Activated CD4-positive, CD25-positive, alpha-beta regulatory T cell treated with anti-CD3 and anti-CD28 coated beads, Interleukin-2, amount 50 U/mL, for 24 hours (primary cell): ENCODE data around the gene PLCB1.
A peak's percentile ranks its signal among the peaks of the same experiment; 100 is the strongest.

Experiments used
- ATAC-seq, 2 donors: fragments of 150-1000 bp; cut with Tn5 transposase; one replicate each; pipeline ENCODE4 v1.10.0; 2021; ENCODE audit warnings: mild to moderate bottlenecking in 1 of 2, moderate library complexity in 1 of 2

PLCB1 gene

GRCh38 chr20:8129211-8129976 lies 2.7 kb upstream of the PLCB1 start:
- no peak for ATAC-seq

GRCh38 chr20:8130840-8131526 lies 1.1 kb upstream of the PLCB1 start:
- no peak for ATAC-seq

DNA sequence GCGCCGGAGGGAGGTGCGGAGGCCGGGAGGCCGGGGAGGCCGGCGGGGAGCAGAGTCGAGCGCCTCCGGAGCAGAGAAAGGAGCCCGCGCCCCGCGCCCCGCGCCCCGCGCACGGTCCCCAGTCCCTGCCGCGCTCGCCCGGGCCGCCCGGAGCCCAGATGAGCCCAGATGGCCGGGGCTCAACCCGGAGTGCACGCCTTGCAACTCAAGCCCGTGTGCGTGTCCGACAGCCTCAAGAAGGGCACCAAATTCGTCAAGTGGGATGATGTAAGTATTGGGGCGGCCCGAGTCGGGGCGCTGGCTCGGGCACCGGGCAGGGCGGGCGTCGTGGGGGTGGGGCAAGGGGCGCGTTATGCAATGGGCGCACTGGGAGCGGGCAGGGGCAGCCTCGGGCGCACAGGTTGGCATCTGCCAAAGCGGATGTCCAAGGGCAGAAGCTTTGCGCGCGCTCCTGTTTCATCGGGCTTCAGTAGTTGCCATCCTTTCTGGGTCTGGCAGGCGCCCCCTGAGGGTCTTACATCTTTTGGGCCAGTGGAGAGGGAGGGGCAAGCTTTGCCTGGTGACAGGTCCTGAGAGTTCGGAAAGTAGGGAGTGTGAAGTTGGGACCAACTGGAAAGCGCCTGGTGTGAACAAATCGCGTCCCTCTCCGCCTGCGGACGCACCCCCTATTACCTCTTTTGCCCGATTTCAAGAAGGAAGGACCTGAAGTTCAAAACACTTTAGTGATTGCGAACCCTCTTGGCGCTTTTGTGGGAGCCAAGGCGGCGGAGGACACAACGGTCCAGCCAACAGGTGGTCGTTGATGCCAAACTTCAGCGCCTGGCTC lies 631 bp downstream of the PLCB1 start:
- ATAC-seq = peak; percentile 8 to 27

DNA sequence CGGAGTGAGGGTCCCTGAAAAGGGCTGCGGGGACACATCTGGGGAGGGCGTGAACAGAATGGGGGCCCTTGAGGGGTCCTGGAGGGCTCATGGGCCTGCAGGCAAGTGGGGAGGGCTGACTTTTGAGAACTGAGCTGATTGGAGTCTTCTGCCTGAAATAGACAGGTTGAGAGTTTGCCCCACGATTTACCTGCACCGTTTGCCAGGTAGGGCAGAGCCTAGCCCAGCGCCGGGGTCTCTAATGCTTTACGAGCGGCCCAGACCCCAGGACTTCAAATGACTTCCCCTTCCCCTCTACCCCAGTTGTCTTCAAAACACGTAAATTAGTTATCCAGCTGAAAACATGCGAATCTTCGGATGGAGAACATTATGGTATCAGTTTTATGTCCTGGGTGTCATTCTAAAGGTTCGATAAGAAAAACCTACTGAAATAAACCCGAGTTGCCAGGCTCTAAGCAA lies 1.3 kb downstream of the PLCB1 start:
- no peak for ATAC-seq

GRCh38 chr20:8133851-8134451 lies 1.9 kb downstream of the PLCB1 start:
- no peak for ATAC-seq

GRCh38 chr20:8139899-8140298 lies 7.8 kb downstream of the PLCB1 start:
- no peak for ATAC-seq

DNA sequence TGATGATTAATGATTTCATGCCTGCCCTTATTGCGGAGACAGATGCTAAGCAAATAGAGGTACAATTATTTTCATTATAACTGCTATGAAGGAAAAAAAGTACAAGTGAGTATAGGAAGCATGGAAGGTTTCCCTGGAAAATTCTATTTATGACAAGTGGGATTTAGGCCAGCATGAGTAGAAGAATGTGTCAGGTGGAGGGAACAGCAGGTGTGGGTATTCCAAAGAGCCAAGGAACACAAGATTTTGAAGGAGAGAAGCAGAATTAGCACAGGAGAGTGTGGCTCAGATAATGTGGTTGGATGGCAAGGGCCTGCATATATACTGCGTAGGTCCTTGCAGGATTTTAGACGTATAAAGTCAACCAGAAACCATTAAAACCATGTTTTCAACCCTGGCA lies 11.4 kb downstream of the PLCB1 start:
- ATAC-seq = no peak

DNA sequence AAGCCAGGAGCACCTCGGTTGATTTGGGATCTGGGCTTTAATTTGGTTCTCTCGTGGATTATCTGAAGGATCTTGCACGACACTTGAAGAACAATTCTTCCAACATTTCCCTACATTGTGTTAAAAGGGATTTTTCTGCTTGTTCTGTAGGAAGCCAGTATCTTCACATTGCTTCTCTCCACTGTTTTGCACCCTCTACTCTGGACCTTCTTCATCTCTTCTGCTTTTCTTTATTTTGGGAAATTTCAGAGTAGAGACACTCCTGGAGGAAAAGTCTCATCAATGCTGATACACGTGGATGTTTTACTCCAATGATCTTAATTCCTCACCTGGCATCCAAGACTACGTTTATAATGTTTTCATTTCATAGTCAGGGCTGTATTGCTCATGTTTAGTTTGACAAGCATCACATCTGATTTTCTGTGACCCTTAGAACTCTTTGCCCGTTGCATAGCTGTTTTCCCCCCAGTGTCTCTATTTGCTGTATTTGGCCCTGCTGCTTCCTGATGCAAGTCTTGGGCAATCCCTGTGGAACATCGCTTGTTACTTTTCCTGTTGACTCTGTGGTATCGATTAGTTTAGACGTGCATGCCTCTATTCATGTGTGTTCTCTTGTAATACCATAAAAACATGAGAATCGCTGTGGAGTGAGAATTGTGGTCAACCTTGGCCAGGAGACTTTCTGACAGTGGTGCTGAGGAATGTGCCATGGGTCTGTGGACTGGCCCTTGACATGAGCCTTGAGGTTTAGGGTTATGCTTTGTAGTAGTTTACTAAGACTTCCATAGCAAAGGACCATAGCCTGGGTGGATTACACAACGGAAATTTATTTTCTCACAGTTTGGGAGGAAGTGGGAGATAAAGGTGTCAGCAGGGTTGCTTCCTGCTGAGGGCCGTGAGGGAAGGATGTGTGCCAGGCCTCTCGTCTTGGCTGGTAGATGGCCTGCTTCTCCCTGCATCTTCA lies 12.5 kb downstream of the PLCB1 start:
- ATAC-seq = no peak

DNA sequence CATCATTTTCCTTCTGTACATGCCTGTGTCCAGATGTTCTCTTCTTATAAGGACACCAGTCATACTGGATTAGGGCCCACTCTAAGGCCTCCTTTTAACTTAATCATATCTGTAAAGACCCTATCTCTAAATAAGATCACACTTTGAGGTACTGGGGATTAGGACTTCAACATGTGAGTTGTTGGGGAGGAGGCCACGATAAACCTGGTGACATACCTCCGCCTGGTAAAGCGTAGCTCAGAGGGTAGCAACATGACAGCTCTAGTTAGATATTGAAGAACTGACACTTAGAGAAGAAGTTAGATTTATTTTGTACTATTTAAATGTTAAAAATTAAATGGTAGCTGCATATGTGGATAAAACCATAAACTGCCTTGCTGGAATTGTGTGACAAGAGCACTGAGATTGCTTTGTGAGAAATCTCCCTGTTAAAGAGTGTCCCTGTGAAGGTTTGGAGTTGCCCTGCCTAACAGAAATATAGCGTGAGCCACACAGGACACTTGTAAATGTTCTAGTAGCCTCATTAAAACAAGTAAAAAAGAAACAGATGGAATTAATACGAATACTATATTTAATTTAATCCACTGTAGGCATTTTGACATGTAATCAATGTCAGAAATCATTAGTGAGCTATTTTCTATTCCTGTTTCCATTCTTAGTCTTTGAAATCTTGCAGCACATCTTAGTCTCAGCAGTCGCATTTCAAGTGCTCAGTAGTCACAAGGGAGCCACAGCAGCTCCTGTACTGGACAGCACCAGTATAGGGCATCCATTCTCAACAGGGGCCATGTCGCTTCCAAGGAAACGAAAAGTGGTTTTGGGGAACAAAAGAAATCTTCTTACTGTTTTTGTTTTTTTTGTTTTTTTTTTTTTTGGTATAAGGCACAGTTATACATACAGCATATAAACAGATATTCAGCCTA lies 13.4 kb downstream of the PLCB1 start:
- no peak for ATAC-seq

- no peak for ATAC-seq
Measured at GRCh38 chr20:8147476-8147875, 15.4 kb downstream of the PLCB1 start.

DNA sequence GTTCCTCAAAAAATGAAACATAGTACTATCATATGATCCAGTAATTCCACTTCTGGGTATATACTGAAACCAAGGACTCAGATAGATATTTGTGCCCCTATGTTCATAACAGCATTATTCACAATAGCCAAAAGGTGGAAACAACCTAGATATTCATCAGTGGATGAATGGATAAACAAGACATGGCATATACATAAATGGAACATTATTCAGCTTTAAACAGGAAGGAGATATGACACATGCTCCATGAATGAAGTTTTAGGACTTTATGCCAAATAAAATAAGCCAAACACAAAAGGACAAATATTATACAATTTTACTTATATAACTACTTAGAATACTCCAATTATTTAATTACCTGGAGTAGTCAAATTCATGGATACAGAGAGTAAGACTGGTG lies 16.4 kb downstream of the PLCB1 start:
- no peak for ATAC-seq

GRCh38 chr20:8150591-8150990 lies 18.5 kb downstream of the PLCB1 start:
- no peak for ATAC-seq

DNA sequence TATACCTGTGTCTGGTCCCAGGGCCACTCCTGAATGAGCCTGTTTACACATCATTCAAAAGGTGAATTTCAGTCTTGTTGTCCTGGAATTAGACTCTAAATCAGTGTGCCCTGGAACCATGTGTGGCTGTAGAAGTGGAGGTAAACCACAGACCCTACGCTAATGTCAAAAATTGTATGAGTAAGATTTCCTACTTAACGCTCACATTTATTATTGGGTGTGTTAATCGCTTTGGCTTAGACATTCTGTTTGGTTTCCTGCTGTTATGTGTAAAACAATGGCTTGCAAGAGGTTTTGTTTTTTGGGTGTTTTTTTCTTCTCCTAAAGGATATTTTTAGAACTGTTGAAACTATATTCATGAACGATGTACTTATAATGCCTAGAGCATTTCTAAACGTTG lies 19.3 kb downstream of the PLCB1 start:
- no peak for ATAC-seq

DNA sequence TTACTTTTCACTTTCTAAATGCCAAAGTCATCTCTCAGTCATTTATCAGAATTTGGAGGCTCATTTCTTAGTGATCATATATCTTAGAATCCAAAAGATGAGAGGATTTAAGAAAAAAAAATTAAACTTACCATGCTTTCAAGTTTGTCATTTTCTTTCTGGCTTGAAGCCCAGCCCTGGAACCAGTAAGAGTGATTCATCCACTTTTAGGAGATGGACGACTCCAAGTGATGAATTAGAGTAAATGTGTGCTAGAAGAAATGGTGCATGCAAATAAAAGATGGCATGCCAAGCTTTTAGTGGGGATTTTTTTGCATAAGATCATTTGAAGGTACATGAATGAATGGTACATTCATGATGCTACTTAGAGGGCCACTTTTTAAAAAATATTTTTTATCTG lies 20.1 kb downstream of the PLCB1 start:
- ATAC-seq = no peak

DNA sequence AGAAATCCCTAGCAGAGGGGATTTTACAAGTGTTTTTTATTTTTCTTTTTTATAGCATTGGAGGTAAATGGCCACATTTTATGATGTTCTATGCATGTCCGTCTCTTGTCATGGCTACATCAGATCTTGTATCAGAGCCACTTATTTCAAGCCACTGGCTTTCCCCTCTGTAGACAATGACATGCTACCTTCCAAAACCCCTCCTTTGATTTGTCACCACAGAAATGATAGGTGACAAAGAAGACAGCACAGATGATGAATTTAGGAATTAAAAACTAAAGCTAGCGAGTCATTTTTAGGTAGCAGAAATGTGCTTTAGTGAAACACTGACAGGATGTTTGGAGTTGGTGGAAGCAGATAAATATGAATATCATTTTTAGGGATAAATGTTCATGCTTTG lies 20.8 kb downstream of the PLCB1 start:
- no peak for ATAC-seq

- ATAC-seq = no peak
Measured at GRCh38 chr20:8153281-8153908, 21.3 kb downstream of the PLCB1 start.

- ATAC-seq = no peak
Measured at GRCh38 chr20:8154638-8155037, 22.6 kb downstream of the PLCB1 start.

DNA sequence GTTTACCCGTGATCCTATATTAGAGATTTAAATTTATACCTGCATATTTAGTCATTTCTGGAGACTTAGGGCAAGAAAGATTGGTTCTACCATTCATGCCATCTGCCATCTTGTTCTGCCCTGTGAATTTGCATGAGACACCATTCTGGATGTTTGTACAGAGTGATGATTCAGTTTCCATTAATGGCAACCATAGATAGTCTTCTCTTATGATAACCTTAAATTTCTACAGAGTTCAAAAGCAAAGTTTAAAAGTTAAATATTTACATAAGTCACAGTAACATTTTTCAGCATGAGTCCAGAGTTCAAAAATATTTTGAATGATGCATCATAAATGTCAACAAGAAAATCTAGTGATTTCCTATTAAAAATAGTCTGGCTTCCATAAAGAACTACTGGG lies 23.2 kb downstream of the PLCB1 start:
- no peak for ATAC-seq

GRCh38 chr20:8155812-8156211 lies 23.7 kb downstream of the PLCB1 start:
- ATAC-seq = no peak
